Lung (tissue), 13 donors: ENCODE measurements around the gene NAGLU. TPM values are rescaled to one million over a fixed set of nuclear protein-coding genes. Genes with fewer than 3 reads are reported as not detected.

Experiments
- ATAC-seq: fragments of 200-7000 bp; cut with Tn5 transposase; one replicate; pipeline ENCODE4 v1.9.1; 2020; ENCODE audit warnings: moderate number of reproducible peaks; ENCODE audit not compliant: insufficient read depth, low FRiP score
- DNase-seq, 3 donors: peaks; one replicate each; pipeline ENCODE4 v3.0.0-alpha.2; 2013 to 2017
- H3K27ac ChIP-seq, 2 donors: one replicate each; pipeline ENCODE4 v1.5.1; 2013; ENCODE audit warnings: mild to moderate bottlenecking in 2 of 2, moderate library complexity in 2 of 2, control low read depth in 1 of 2, inconsistent platforms in 1 of 2, low read depth in 1 of 2, low read length in 1 of 2
- H3K27me3 ChIP-seq, 3 donors: one replicate each; pipeline ENCODE4 v1.5.1; 2013; ENCODE audit warnings: low read length in 2 of 3; ENCODE audit not compliant: control insufficient read depth in 3 of 3, insufficient read depth in 3 of 3
- H3K36me3 ChIP-seq, 4 donors: one replicate each; pipeline ENCODE4 v1.5.1; 2013; ENCODE audit warnings: low read length in 4 of 4, mild to moderate bottlenecking in 1 of 4, moderate library complexity in 1 of 4; ENCODE audit not compliant: control insufficient read depth in 4 of 4, insufficient read depth in 4 of 4
- H3K4me1 ChIP-seq, 5 donors: one replicate each; pipeline ENCODE4 v1.5.1; 2013; ENCODE audit warnings: low read length in 5 of 5, mild to moderate bottlenecking in 2 of 5, moderate library complexity in 1 of 5; ENCODE audit not compliant: control insufficient read depth in 5 of 5, insufficient read depth in 5 of 5
- H3K4me3 ChIP-seq: one replicate; pipeline ENCODE4 v1.5.1; 2013; ENCODE audit warnings: mild to moderate bottlenecking, control low read depth, moderate library complexity
- H3K9ac ChIP-seq, 2 donors: one replicate each; pipeline ENCODE4 v1.5.1; 2013; ENCODE audit warnings: low read length in 2 of 2, control low read depth in 1 of 2; ENCODE audit not compliant: insufficient read depth in 1 of 2
- H3K9me3 ChIP-seq, 4 donors: one replicate each; pipeline ENCODE4 v1.5.1; 2013; ENCODE audit warnings: low read length in 3 of 4, mild to moderate bottlenecking in 1 of 4, moderate library complexity in 1 of 4; ENCODE audit not compliant: control insufficient read depth in 4 of 4, insufficient read depth in 3 of 4
- WGBS, 2 donors: extraction: QIAGEN DNeasy Blood & Tissue Kit; methylation state at CpG; one replicate each; pipeline ENCODE4 v1.1.7; 2013; 5-methylcytosine and 5-hydroxymethylcytosine counted together
- polyA plus RNA-seq, 2 donors: library from polyadenylated mRNA; stranded (reverse); fragments of 200-250 nt; gene quantifications; one replicate each; pipeline ENCODE4 v1.2.1, GENCODE V29; 2013
- small RNA-seq: library from RNA; depleted of rRNA; stranded (forward); fragments of <200 nt; gene quantifications from one replicate; pipeline ENCODE3, GENCODE V24; 2014; ENCODE audit warnings: low replicate concordance
- total RNA-seq, 2 donors: library from RNA; depleted of rRNA in 1 of 2; stranded (reverse); fragments of >200 nt in 1 of 2; gene quantifications; one replicate each; pipeline ENCODE4 v1.2.1, GENCODE V29; 2014 to 2021
- TF ChIP-seq, protein P1 (sequence below): IDR thresholded peaks from 2 replicates; pipeline ENCODE4 v1.5.1; 2012; ENCODE audit warnings: mild to moderate bottlenecking; ENCODE audit errors: control extremely low read depth, extremely low read depth
- donor health status: control.
- donor health status: control.
- donor health status: Bipolar disorder and iron deficiency.
- donor health status: healthy.
- donor health status: DM: yes; HTN: yes; CAD: no.

Gene NAGLU
- total and polyA plus RNA-seq, 4 donors = 16.8 to 69.8 (median 35.1) TPM

DNA sequence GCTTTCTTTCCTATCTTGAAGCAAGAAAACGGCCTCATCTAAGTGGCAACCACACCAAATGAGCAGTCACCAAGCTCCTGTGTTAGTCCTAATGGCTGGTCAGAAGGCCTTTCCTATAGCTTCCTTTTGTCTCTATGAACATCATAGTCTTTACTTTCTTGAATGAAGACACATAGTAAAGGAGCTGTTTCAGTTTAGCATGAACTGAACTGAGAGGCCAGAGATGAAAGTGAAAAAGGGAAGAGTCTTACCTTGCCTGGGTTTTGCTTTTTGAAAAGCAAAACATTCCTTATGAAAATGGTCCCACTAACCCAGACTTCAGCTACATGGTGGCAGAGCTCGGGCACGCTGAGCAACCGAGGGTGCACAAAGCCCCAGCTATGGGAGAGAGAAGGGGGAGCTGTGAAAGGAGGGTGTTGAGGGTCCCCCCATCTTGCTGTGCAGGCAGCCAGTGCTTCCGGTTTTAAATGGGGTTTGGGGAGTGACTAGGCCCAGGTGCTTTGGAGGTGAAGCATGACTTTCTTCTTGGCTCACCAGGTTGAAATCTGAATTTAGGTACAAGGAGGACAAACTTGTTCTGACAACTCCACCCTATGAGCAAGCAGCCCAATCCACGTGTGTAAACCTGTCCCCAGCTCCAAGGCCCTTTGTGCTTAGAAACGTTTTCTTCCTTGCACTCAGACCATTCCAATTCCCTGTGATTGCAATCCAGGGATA lies 50.6 kb downstream of the NAGLU start:
- H3K4me3 ChIP-seq = no peak overlapping the region
- TF ChIP-seq, protein P1, sequence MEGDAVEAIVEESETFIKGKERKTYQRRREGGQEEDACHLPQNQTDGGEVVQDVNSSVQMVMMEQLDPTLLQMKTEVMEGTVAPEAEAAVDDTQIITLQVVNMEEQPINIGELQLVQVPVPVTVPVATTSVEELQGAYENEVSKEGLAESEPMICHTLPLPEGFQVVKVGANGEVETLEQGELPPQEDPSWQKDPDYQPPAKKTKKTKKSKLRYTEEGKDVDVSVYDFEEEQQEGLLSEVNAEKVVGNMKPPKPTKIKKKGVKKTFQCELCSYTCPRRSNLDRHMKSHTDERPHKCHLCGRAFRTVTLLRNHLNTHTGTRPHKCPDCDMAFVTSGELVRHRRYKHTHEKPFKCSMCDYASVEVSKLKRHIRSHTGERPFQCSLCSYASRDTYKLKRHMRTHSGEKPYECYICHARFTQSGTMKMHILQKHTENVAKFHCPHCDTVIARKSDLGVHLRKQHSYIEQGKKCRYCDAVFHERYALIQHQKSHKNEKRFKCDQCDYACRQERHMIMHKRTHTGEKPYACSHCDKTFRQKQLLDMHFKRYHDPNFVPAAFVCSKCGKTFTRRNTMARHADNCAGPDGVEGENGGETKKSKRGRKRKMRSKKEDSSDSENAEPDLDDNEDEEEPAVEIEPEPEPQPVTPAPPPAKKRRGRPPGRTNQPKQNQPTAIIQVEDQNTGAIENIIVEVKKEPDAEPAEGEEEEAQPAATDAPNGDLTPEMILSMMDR = no peak
- WGBS, 2 donors = 76 to 87% methylated on average over 7 of the region's 7 CpGs
- H3K27ac ChIP-seq = no peak overlapping the region
- peaks cover 0 to 5% (median 0%) of the 10 kb centered on the region in 5 donors for H3K4me1 ChIP-seq
- ATAC-seq (no peak), DNase-seq (no peak)
- H3K9me3 ChIP-seq = no peaks in the 10 kb centered on the region
- no peak overlapping the region for H3K9ac ChIP-seq
- peaks cover 35 to 60% (median 46%) of the 10 kb centered on the region in 4 donors for H3K36me3 ChIP-seq
- no peaks in the 10 kb centered on the region for H3K27me3 ChIP-seq

DNA sequence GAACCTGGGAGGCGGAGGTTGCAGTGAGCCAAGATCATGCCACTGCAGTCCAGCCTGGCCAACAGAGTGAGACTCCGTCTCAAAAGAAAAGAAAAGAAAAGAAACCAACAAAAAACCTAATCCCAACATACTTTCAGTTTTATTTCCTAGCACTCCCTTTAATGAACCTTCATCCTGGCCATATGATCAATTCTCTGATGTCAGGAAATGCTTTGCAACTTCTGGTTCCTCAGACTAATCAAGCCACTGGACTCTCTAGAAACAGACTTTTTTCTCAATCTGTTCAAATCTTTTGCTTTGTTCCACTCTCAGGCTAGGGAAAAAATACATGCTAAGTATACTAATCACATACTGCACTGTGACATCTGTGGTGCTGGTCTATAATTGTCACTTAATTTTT lies 54.8 kb downstream of the NAGLU start:
- WGBS, 2 donors = 86 to 99% methylated on average over 2 of the region's 2 CpGs
- TF ChIP-seq, protein P1 = no peak
- no peak for ATAC-seq

DNA sequence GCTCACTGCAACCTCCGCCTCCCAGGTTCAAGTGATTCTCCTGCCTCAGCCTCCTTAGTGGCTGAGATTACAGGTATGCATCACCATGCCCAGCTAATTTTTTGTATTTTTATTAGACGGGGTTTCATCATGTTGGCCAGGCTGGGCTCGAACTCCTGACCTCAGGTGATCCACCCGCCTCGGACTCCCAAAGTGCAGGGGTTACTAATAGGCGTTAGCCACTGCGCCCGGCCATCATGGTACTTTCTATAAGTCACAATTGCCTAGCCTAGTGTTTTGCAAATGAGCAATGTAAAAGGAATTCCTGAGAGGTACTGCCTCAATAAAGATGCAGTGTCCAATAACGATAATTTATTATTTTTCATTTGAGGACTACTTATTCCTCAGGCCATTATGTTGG lies 55.4 kb downstream of the NAGLU start:
- no peak for DNase-seq
- ATAC-seq = no peak
- Histone ChIP-seq H3K36me3 (peaks cover 16 to 30% (median 23%) of the 10 kb centered on the region in 4 donors), H3K27me3 (no peaks in the 10 kb centered on the region), H3K4me3 (no peak overlapping the region), H3K4me1 (no peaks in the 10 kb centered on the region), H3K9ac (no peak overlapping the region), H3K9me3 (no peaks in the 10 kb centered on the region), H3K27ac (no peak overlapping the region)
- TF ChIP-seq, protein P1 = no peak
- WGBS, 2 donors = 95% methylated on average over 9 of the region's 9 CpGs

More for the DNA sequence above, 54.8 kb downstream of the NAGLU start:
- no peak overlapping the region for H3K4me3 ChIP-seq
- no peaks in the 10 kb centered on the region for H3K27me3 ChIP-seq
- no peaks in the 10 kb centered on the region for H3K9me3 ChIP-seq
- peaks cover 21 to 31% (median 26%) of the 10 kb centered on the region in 4 donors for H3K36me3 ChIP-seq
- peaks cover 0 to 1% (median 0%) of the 10 kb centered on the region in 5 donors for H3K4me1 ChIP-seq
- H3K9ac ChIP-seq = no peak overlapping the region
- no peak for DNase-seq
- no peak overlapping the region for H3K27ac ChIP-seq

Small RNA genes lying within 50 kb of the gene (small RNA-seq; reads per million reads assigned to genes)
- gene MIR548AT = 0.10 reads per million

Other genes starting within 250 kb of the NAGLU start
- 10 to 100 TPM; 20.9 to 52.0 TPM for gene STAT5A, start 247.7 kb upstream of the NAGLU start, total RNA-seq
- 10 to 100 TPM; 16.4 to 42.8 TPM for gene STAT5A, start 247.7 kb upstream of the NAGLU start, polyA plus RNA-seq
- 100 to 1,000 TPM; 267 to 297 TPM for gene STAT3, start 147.8 kb upstream of the NAGLU start, total RNA-seq
- 100 to 1,000 TPM in 1 of 2 donors, 10 to 100 TPM in 1; 69.9 to 211 TPM for gene STAT3, start 147.8 kb upstream of the NAGLU start, polyA plus RNA-seq
- gene CAVIN1, start 113.0 kb upstream of the NAGLU start, total RNA-seq = 100 to 1,000 TPM; 185 to 277 TPM
- 100 to 1,000 TPM; 110 to 134 TPM for gene CAVIN1, start 113.0 kb upstream of the NAGLU start, polyA plus RNA-seq
- 100 to 1,000 TPM in 1 of 2 donors, 10 to 100 TPM in 1; 85.1 to 203 TPM for gene ATP6V0A1, start 77.4 kb upstream of the NAGLU start, total RNA-seq
- gene ATP6V0A1, start 77.4 kb upstream of the NAGLU start, polyA plus RNA-seq = 10 to 100 TPM; 44.4 to 63.9 TPM
- gene HSD17B1, start 16.7 kb downstream of the NAGLU start, total RNA-seq = 1 to 10 TPM in 1 of 2 donors, under 1 TPM in 1; 0.98 to 1.3 TPM
- 1 to 10 TPM; 1.8 to 2.4 TPM for gene HSD17B1, start 16.7 kb downstream of the NAGLU start, polyA plus RNA-seq
- gene COASY, start 25.9 kb downstream of the NAGLU start, total RNA-seq = 10 to 100 TPM; 25.9 to 93.2 TPM
- 10 to 100 TPM; 57.3 to 71.3 TPM for gene COASY, start 25.9 kb downstream of the NAGLU start, polyA plus RNA-seq
- gene MLX, start 30.9 kb downstream of the NAGLU start, total RNA-seq = 10 to 100 TPM; 31.9 to 69.7 TPM
- gene MLX, start 30.9 kb downstream of the NAGLU start, polyA plus RNA-seq = 10 to 100 TPM; 61.8 to 71.6 TPM
- gene PSMC3IP, start 41.5 kb downstream of the NAGLU start, total RNA-seq = 1 to 10 TPM; 3.4 to 7.5 TPM
- 1 to 10 TPM; 3.7 to 4.3 TPM for gene PSMC3IP, start 41.5 kb downstream of the NAGLU start, polyA plus RNA-seq
- 10 to 100 TPM; 61.3 to 62.7 TPM for gene RETREG3, start 73.1 kb downstream of the NAGLU start, total RNA-seq
- gene RETREG3, start 73.1 kb downstream of the NAGLU start, polyA plus RNA-seq = 10 to 100 TPM; 16.1 to 27.6 TPM
- gene TUBG1, start 73.4 kb downstream of the NAGLU start, total RNA-seq = 10 to 100 TPM; 12.1 to 38.1 TPM
- gene TUBG1, start 73.4 kb downstream of the NAGLU start, polyA plus RNA-seq = 10 to 100 TPM; 31.1 to 39.0 TPM
- 10 to 100 TPM; 13.0 to 22.0 TPM for gene TUBG2, start 123.0 kb downstream of the NAGLU start, total RNA-seq
- 10 to 100 TPM in 1 of 2 donors, 1 to 10 TPM in 1; 6.9 to 10.5 TPM for gene TUBG2, start 123.0 kb downstream of the NAGLU start, polyA plus RNA-seq
- 10 to 100 TPM; 23.9 to 30.2 TPM for gene PLEKHH3, start 140.8 kb downstream of the NAGLU start, total RNA-seq
- gene PLEKHH3, start 140.8 kb downstream of the NAGLU start, polyA plus RNA-seq = 10 to 100 TPM; 21.2 to 22.0 TPM
- gene CCR10, start 145.6 kb downstream of the NAGLU start, total RNA-seq = 1 to 10 TPM in 1 of 2 donors, under 1 TPM in 1; 1.00 to 1.9 TPM
- 1 to 10 TPM in 1 of 2 donors, under 1 TPM in 1; 0.55 to 3.1 TPM for gene CCR10, start 145.6 kb downstream of the NAGLU start, polyA plus RNA-seq
- gene CNTNAP1, start 146.3 kb downstream of the NAGLU start, total RNA-seq = 10 to 100 TPM in 1 of 2 donors, 1 to 10 TPM in 1; 9.9 to 12.5 TPM
- gene CNTNAP1, start 146.3 kb downstream of the NAGLU start, polyA plus RNA-seq = 1 to 10 TPM; 2.9 to 5.4 TPM
- gene EZH1, start 208.8 kb downstream of the NAGLU start, total RNA-seq = 10 to 100 TPM; 33.6 to 53.2 TPM
- gene EZH1, start 208.8 kb downstream of the NAGLU start, polyA plus RNA-seq = 10 to 100 TPM; 20.7 to 21.2 TPM
- gene RAMP2, start 225.0 kb downstream of the NAGLU start, total RNA-seq = 10 to 100 TPM; 55.0 to 66.6 TPM
- 100 to 1,000 TPM in 1 of 2 donors, 10 to 100 TPM in 1; 43.8 to 101 TPM for gene RAMP2, start 225.0 kb downstream of the NAGLU start, polyA plus RNA-seq
- 10 to 100 TPM; 42.4 to 64.8 TPM for gene VPS25, start 237.2 kb downstream of the NAGLU start, total RNA-seq
- 10 to 100 TPM; 45.1 to 93.7 TPM for gene VPS25, start 237.2 kb downstream of the NAGLU start, polyA plus RNA-seq
- under 1 TPM; 0.40 to 0.77 TPM for gene WNK4, start 244.4 kb downstream of the NAGLU start, total RNA-seq
- under 1 TPM; 0.09 to 0.49 TPM for gene WNK4, start 244.4 kb downstream of the NAGLU start, polyA plus RNA-seq